Fibroblast of lung (primary cell): Measurements from ENCODE around the gene RAB30.

Source experiments
- EZH2 ChIP-seq: IDR thresholded peaks from 2 replicates; pipeline ENCODE4 v1.5.1; 2012; ENCODE audit warnings: low read length, control low read depth, mild to moderate bottlenecking; ENCODE audit errors: missing control alignments
- TF ChIP-seq, protein P1 (sequence below), 2 donors: IDR thresholded peaks in 1 of 2; conservative IDR thresholded peaks in 1 of 2; 1 replicate in 1 of 2; 2 replicates in 1 of 2; pipeline ENCODE4 v1.5.1; 2011 to 2012; ENCODE audit warnings: low read length in 2 of 2, control low read depth in 1 of 2, inconsistent platforms in 1 of 2, low read depth in 1 of 2, mild to moderate bottlenecking in 1 of 2

DNA sequence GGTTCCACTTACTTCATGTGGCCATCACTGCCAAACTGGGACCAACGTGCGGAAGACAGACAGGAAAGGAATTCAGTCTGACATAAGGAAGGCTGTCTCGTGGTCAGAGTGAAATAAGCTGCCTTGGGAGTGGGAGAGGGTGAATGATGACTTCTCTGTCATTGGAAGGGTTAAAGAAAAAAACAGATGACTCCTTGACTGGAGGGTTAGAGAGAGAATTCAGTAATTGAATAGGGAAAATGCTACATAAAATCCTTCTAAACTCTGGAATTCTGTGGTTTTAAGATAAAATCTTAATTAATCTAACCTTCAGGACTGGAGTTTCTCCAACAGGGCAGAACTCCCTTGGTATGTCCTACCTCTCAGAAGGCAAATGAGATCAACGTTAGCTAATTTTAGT, 33.8 kb downstream of the RAB30 start:
- TF ChIP-seq EZH2: no peak
- TF ChIP-seq, protein P1, sequence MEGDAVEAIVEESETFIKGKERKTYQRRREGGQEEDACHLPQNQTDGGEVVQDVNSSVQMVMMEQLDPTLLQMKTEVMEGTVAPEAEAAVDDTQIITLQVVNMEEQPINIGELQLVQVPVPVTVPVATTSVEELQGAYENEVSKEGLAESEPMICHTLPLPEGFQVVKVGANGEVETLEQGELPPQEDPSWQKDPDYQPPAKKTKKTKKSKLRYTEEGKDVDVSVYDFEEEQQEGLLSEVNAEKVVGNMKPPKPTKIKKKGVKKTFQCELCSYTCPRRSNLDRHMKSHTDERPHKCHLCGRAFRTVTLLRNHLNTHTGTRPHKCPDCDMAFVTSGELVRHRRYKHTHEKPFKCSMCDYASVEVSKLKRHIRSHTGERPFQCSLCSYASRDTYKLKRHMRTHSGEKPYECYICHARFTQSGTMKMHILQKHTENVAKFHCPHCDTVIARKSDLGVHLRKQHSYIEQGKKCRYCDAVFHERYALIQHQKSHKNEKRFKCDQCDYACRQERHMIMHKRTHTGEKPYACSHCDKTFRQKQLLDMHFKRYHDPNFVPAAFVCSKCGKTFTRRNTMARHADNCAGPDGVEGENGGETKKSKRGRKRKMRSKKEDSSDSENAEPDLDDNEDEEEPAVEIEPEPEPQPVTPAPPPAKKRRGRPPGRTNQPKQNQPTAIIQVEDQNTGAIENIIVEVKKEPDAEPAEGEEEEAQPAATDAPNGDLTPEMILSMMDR (conservative IDR thresholded peaks at IDR 0.05 in 1 of 2, IDR thresholded peaks at IDR 0.05 in 1 of 2; ENCODE audit: low read depth in 1 of 2, low read length in 2 of 2): no peak
